Measurements from ENCODE around the gene DHRS12. TPM values are rescaled to one million over a fixed set of nuclear protein-coding genes. Genes with fewer than 3 reads are reported as not detected.

Gene DHRS12
- total RNA-seq, 1 experiment from 2014 or later = 8.8 TPM

- H2BK120ac ChIP-seq (ENCODE audit: low read depth, low read length, poor library complexity, severe bottlenecking) = no peak overlapping the region
- no peak overlapping the region for H3K23ac ChIP-seq (ENCODE audit: insufficient read length, low read depth, low read length)
- no peaks in the 10 kb centered on the region for H3K79me1 ChIP-seq (ENCODE audit: insufficient read depth, low read depth, low read length, poor library complexity, severe bottlenecking)
- H3K36me3 Mint-ChIP-seq (ENCODE audit: insufficient read depth in 1 of 3, low read depth in 3 of 3) = peaks cover 0 to 3% (median 0%) of the 10 kb centered on the region in 3 experiments; a peak in 1 of 7 replicates
- H3K4ac ChIP-seq (ENCODE audit: low read depth, low read length) = no peak overlapping the region
- H3K79me2 ChIP-seq (ENCODE audit: insufficient read depth, low read length) = no peaks in the 10 kb centered on the region
- H3K18ac ChIP-seq (ENCODE audit: insufficient read length, low read depth, low read length) = no peak overlapping the region
- H2BK20ac ChIP-seq (ENCODE audit: low read depth, low read length, poor library complexity, severe bottlenecking) = no peak overlapping the region
- TF ChIP-seq CTCF (conservative IDR thresholded peaks at IDR 0.05) = peak; percentile 91
- H4K5ac ChIP-seq (ENCODE audit: insufficient read length, low read depth, low read length) = no peak overlapping the region
- H3K9me3 ChIP-seq (ENCODE audit: control insufficient read depth, low read depth, low read length) = no peaks in the 10 kb centered on the region
- no peak overlapping the region for H2BK12ac ChIP-seq (ENCODE audit: insufficient read length, low read depth, low read length)
- no peaks in the 10 kb centered on the region for H3K23me2 ChIP-seq (ENCODE audit: insufficient read length, low read depth, low read length, poor library complexity, severe bottlenecking)
- no peaks in the 10 kb centered on the region for H3K4me1 ChIP-seq (ENCODE audit: insufficient read depth, low read length)
- H3K27me3 Mint-ChIP-seq (ENCODE audit: low read depth) = peaks cover 4% of the 10 kb centered on the region
- peak; percentile 88 for DNase-seq
- no peak overlapping the region for H3K27ac ChIP-seq (ENCODE audit: insufficient read length, low read depth, low read length)
- H3K14ac ChIP-seq (ENCODE audit: insufficient read depth, low read length) = no peak overlapping the region
- H3K4me3 Mint-ChIP-seq = no peak overlapping the region
- H2AFZ ChIP-seq (ENCODE audit: low read length) = no peak overlapping the region
- H4K20me1 ChIP-seq (ENCODE audit: control insufficient read depth, insufficient read depth, insufficient read length) = no peaks in the 10 kb centered on the region
- peaks cover 7 to 11% of the 10 kb centered on the region in 2 experiments for H3K4me1 Mint-ChIP-seq
- no peak overlapping the region for H2BK15ac ChIP-seq (ENCODE audit: low read depth, low read length)
- H3K56ac ChIP-seq (ENCODE audit: insufficient read length, low read depth, low read length) = no peak overlapping the region
- no peak overlapping the region for H3K4me2 ChIP-seq (ENCODE audit: insufficient read depth, insufficient read length, low read length)
- no peaks in the 10 kb centered on the region for H3K27me3 ChIP-seq (ENCODE audit: insufficient read depth, low read length)
- no peak overlapping the region for H3T11ph ChIP-seq (ENCODE audit: low read length)
- no CpG with 5 or more reads among the region's 21 CpGs for WGBS (ENCODE audit: extremely low coverage, insufficient read length, low lambda C conversion rate)
- H3K9ac ChIP-seq (ENCODE audit: extremely low read depth, insufficient read length, low read length) = no peak overlapping the region
- H3K27ac Mint-ChIP-seq = no peak overlapping the region
- H3K9me3 Mint-ChIP-seq = peaks cover 10 to 11% of the 10 kb centered on the region in 2 experiments; a peak in 4 of 5 replicates
- no peak overlapping the region for H4K8ac ChIP-seq (replicated peaks; ENCODE audit: insufficient read length, low read depth, low read length)
- no peak overlapping the region for H2AK5ac ChIP-seq (ENCODE audit: insufficient read length, low read length)
- H4K91ac ChIP-seq (ENCODE audit: insufficient read length, low read depth, low read length) = no peak overlapping the region
- H2BK5ac ChIP-seq (ENCODE audit: insufficient read length, low read length) = no peak overlapping the region
These were observed 45.5 kb upstream of the DHRS12 start for GRCh38 chr13:51849145-51850101.
